Esophagus muscularis mucosa (tissue), 4 donors: Measurements from ENCODE around the gene HEATR1. TPM values are rescaled to one million over a fixed set of nuclear protein-coding genes. Genes with fewer than 3 reads are reported as not detected.

Experiments
- total RNA-seq, 4 donors: library from RNA; depleted of rRNA; stranded (reverse); fragments of >200 nt; gene quantifications; one replicate each; pipeline versions ENCODE4 v1.1.0 to v1.2.1, GENCODE V29; 2016

Gene HEATR1
- total RNA-seq, 4 donors from 2014 or later, result 15.2 to 17.2 (median 16.3) TPM

Other genes starting within 250 kb of the HEATR1 start
- 1 to 10 TPM in 1 of 4 donors, under 1 TPM in 1, not detected in 2; 0.66 to 1.6 TPM for gene EDARADD, start 210.2 kb downstream of the HEATR1 start, total RNA-seq
- 10 to 100 TPM; 32.8 to 83.3 (median 51.9) TPM for gene LGALS8, start 80.5 kb downstream of the HEATR1 start, total RNA-seq
- 10 to 100 TPM in 2 of 4 donors, 1 to 10 TPM in 2; 7.5 to 16.2 (median 10.3) TPM for gene ACTN2, start 82.0 kb upstream of the HEATR1 start, total RNA-seq
- 10 to 100 TPM; 29.7 to 43.4 (median 34.6) TPM for gene MTR, start 190.8 kb upstream of the HEATR1 start, total RNA-seq